Measurements from ENCODE around the gene NEDD9. TPM values are rescaled to one million over a fixed set of nuclear protein-coding genes. Genes with fewer than 3 reads are reported as not detected.

The NEDD9 gene
- total and polyA plus RNA-seq, 2 of the 4 experiments (the other 2 are of a cell fraction): 7.6 to 16.5 TPM

DNA sequence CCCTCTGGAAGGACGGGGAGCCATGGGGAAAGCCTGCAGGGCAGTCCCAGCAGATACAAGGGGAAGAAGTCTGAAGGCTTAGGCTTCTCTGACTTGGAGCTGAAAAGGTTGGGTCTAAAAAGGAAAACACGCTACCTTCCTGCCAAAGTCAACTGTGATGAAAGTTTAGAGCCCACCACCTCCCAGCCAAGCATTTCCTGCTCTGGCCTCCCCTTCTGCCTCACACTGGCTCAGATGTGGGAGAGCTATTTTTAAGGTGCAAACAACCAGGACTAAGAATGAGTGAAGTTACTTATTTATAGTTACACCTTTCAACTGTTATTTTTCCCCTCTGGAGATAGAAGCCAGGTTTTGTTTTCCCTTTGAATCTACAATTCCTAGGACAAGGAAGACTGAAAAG lies 21.2 kb downstream of the NEDD9 start:
- no peak overlapping the region for H4K8ac ChIP-seq (ENCODE audit: low read depth in 2 of 2, low read length in 2 of 2)
- POLR2A ChIA-PET (ENCODE audit: unreplicated experiment): no interaction called here
- H2BK15ac ChIP-seq (ENCODE audit: low read depth, low read length): no peak overlapping the region; the same call in 2 of the 3 replicates
- in situ Hi-C loops (cut with MboI; ENCODE audit: low sequenced_read_pairs): no loop called here
- H3K4me3 ChIP-seq (ENCODE audit: insufficient read depth, low read depth, low read length): no peak overlapping the region
- 0 out of 2 replicates have a peak overlapping the region, but pooled peaks have one; percentile 12 for H3K18ac ChIP-seq (ENCODE audit: low read depth, low read length)
- H3K4me2 ChIP-seq (ENCODE audit: low read depth, low read length): no peak overlapping the region
- TF ChIP-seq BHLHE40 (IDR thresholded peaks at IDR 0.05; ENCODE audit: low read depth, low read length): no peak
- no peak for TF ChIP-seq RFX5 (IDR thresholded peaks at IDR 0.05; ENCODE audit: low read depth, low read length)
- TF ChIP-seq MAFK (IDR thresholded peaks at IDR 0.05; ENCODE audit: low read depth, low read length): no peak
- TF ChIP-seq MXI1 (IDR thresholded peaks at IDR 0.05; ENCODE audit: borderline replicate concordance, low read depth, low read length): no peak
- TF ChIP-seq CEBPB (IDR thresholded peaks at IDR 0.05; ENCODE audit: low read depth, low read length): no peak
- TF ChIP-seq NFE2L2 (IDR thresholded peaks at IDR 0.05; ENCODE audit: low read depth, low read length): no peak
- no peak for TF ChIP-seq SMC3 (IDR thresholded peaks at IDR 0.05; ENCODE audit: low read depth, low read length)
- no peak for TF ChIP-seq POLR2A (IDR thresholded peaks at IDR 0.05; ENCODE audit: low read depth, low read length)
- TF ChIP-seq, protein P1, sequence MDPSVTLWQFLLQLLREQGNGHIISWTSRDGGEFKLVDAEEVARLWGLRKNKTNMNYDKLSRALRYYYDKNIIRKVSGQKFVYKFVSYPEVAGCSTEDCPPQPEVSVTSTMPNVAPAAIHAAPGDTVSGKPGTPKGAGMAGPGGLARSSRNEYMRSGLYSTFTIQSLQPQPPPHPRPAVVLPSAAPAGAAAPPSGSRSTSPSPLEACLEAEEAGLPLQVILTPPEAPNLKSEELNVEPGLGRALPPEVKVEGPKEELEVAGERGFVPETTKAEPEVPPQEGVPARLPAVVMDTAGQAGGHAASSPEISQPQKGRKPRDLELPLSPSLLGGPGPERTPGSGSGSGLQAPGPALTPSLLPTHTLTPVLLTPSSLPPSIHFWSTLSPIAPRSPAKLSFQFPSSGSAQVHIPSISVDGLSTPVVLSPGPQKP (IDR thresholded peaks at IDR 0.05; ENCODE audit: borderline replicate concordance, low read depth, low read length): no peak
- no peak for TF ChIP-seq RAD21 (IDR thresholded peaks at IDR 0.05; ENCODE audit: low read length)
- TF ChIP-seq, protein P2, sequence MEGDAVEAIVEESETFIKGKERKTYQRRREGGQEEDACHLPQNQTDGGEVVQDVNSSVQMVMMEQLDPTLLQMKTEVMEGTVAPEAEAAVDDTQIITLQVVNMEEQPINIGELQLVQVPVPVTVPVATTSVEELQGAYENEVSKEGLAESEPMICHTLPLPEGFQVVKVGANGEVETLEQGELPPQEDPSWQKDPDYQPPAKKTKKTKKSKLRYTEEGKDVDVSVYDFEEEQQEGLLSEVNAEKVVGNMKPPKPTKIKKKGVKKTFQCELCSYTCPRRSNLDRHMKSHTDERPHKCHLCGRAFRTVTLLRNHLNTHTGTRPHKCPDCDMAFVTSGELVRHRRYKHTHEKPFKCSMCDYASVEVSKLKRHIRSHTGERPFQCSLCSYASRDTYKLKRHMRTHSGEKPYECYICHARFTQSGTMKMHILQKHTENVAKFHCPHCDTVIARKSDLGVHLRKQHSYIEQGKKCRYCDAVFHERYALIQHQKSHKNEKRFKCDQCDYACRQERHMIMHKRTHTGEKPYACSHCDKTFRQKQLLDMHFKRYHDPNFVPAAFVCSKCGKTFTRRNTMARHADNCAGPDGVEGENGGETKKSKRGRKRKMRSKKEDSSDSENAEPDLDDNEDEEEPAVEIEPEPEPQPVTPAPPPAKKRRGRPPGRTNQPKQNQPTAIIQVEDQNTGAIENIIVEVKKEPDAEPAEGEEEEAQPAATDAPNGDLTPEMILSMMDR (conservative IDR thresholded peaks at IDR 0.05; ENCODE audit: low read depth, low read length): no peak
- TF ChIP-seq, protein P3, sequence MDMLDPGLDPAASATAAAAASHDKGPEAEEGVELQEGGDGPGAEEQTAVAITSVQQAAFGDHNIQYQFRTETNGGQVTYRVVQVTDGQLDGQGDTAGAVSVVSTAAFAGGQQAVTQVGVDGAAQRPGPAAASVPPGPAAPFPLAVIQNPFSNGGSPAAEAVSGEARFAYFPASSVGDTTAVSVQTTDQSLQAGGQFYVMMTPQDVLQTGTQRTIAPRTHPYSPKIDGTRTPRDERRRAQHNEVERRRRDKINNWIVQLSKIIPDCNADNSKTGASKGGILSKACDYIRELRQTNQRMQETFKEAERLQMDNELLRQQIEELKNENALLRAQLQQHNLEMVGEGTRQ (IDR thresholded peaks at IDR 0.05; ENCODE audit: low read depth, low read length): no peak
- TF ChIP-seq MAZ (IDR thresholded peaks at IDR 0.05; ENCODE audit: borderline replicate concordance, low read depth, low read length): no peak
- TF ChIP-seq CHD1 (IDR thresholded peaks at IDR 0.05; ENCODE audit: low read depth, low read length): no peak
- TF ChIP-seq RCOR1 (IDR thresholded peaks at IDR 0.05; ENCODE audit: insufficient replicate concordance, low read length): no peak
- H2BK5ac ChIP-seq (ENCODE audit: low read depth, low read length, poor library complexity, severe bottlenecking): no peak overlapping the region
- peak overlapping the region; percentile 41 for H2BK120ac ChIP-seq (ENCODE audit: low read depth, low read length)
- 0 out of 2 replicates have a peak overlapping the region, but pooled peaks have one; percentile 5 for H3K14ac ChIP-seq (replicated peaks; ENCODE audit: low read depth, low read length)
- CTCF ChIA-PET: no interaction called here
- peaks cover 24% of the 10 kb centered on the region for H3K4me1 ChIP-seq (ENCODE audit: control insufficient read depth, insufficient read depth, low read length)
- no peak for ATAC-seq (ENCODE audit: low read depth)
- no peak overlapping the region for H2AFZ ChIP-seq (replicated peaks; ENCODE audit: low read length, poor library complexity)
- H3K36me3 ChIP-seq (ENCODE audit: control insufficient read depth, insufficient read depth, low read length): peaks cover 3% of the 10 kb centered on the region; the same call in 1 of the 2 replicates
- H2AK9ac ChIP-seq (replicated peaks; ENCODE audit: low read depth, low read length, poor library complexity): no peak overlapping the region
- H3K27me3 ChIP-seq (ENCODE audit: control insufficient read depth, insufficient read depth, low read length): no peaks in the 10 kb centered on the region
- no peak overlapping the region; the same call in 1 of the 2 replicates for H4K91ac ChIP-seq (ENCODE audit: insufficient read depth, low read depth, low read length)
- peaks cover 11 to 69% of the 10 kb centered on the region in 2 experiments; a peak in 3 of 4 replicates for H3K79me1 ChIP-seq (ENCODE audit: low read depth in 1 of 2, low read length in 2 of 2)
- H3K56ac ChIP-seq (ENCODE audit: extremely low read depth, insufficient read depth, low read length): no peak overlapping the region
- H3K9ac ChIP-seq (ENCODE audit: low read depth, low read length): no peak overlapping the region
- H3K4ac ChIP-seq (ENCODE audit: low read depth, low read length): peak overlapping the region; percentile 71; the same call in 1 of the 2 replicates
- peaks cover 5% of the 10 kb centered on the region; the same call in 1 of the 2 replicates for H4K20me1 ChIP-seq (ENCODE audit: insufficient read depth, low read length)
- dilution Hi-C loops (cut with HindIII; ENCODE audit: low sequenced_read_pairs, unreplicated experiment): no loop called here
- DNase-seq: no peak
- intact Hi-C loops (cut with micrococcal nuclease): no loop called here
- WGBS, 2 experiments (ENCODE audit: extremely low coverage in 2 of 2, insufficient read length in 1 of 2): no CpG with 5 or more reads among the region's 2 CpGs
- H4K5ac ChIP-seq (ENCODE audit: low read depth, low read length): no peak overlapping the region
- H2BK20ac ChIP-seq (ENCODE audit: low read depth, low read length): 0 out of 2 replicates have a peak overlapping the region, but pooled peaks have one; percentile 40
- H3K23ac ChIP-seq (ENCODE audit: low read depth, low read length): peak overlapping the region; percentile 36; the same call in 1 of the 2 replicates
- BruUV-seq (replicated peaks): no TSS peak
- no peaks in the 10 kb centered on the region for H3K9me3 ChIP-seq (ENCODE audit: control insufficient read depth, insufficient read depth, low read length)
- peak overlapping the region; percentile 54; the same call in 1 of the 2 replicates for H2AK5ac ChIP-seq (ENCODE audit: low read depth, low read length)
- H3K27ac ChIP-seq (ENCODE audit: insufficient read depth, low read length): no peak overlapping the region
- H3K9me1 ChIP-seq (ENCODE audit: insufficient read depth, low read length): peaks cover 25% of the 10 kb centered on the region

Measured in IMR-90 (cell line).